ENCODE results near the gene C19orf67.
A peak's percentile ranks its signal among the peaks of the same experiment; 100 is the strongest.

C19orf67 gene

GRCh38 chr19:14093117-14093823 lies 7.7 kb upstream of the C19orf67 start:
- TF ChIP-seq, protein P1, sequence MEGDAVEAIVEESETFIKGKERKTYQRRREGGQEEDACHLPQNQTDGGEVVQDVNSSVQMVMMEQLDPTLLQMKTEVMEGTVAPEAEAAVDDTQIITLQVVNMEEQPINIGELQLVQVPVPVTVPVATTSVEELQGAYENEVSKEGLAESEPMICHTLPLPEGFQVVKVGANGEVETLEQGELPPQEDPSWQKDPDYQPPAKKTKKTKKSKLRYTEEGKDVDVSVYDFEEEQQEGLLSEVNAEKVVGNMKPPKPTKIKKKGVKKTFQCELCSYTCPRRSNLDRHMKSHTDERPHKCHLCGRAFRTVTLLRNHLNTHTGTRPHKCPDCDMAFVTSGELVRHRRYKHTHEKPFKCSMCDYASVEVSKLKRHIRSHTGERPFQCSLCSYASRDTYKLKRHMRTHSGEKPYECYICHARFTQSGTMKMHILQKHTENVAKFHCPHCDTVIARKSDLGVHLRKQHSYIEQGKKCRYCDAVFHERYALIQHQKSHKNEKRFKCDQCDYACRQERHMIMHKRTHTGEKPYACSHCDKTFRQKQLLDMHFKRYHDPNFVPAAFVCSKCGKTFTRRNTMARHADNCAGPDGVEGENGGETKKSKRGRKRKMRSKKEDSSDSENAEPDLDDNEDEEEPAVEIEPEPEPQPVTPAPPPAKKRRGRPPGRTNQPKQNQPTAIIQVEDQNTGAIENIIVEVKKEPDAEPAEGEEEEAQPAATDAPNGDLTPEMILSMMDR (IDR thresholded peaks at IDR 0.05; ENCODE audit: low read depth, low read length) = no peak
- TF ChIP-seq POLR2A (IDR thresholded peaks at IDR 0.05; ENCODE audit: extremely low read depth, insufficient read length) (no peak), MYC (IDR thresholded peaks at IDR 0.05; ENCODE audit: low read depth, low read length) (no peak)
- TF ChIP-seq, protein P2, sequence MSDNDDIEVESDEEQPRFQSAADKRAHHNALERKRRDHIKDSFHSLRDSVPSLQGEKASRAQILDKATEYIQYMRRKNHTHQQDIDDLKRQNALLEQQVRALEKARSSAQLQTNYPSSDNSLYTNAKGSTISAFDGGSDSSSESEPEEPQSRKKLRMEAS (IDR thresholded peaks at IDR 0.05; ENCODE audit: low read depth, low read length) = no peak
- DNase-seq (ENCODE audit: low read depth) = no peak
- no peak overlapping the region for H3K4me3 ChIP-seq (ENCODE audit: low read depth, low read length)

GRCh38 chr19:14091813-14092462 lies 6.4 kb upstream of the C19orf67 start:
- DNase-seq (ENCODE audit: low read depth) = peak; percentile 77
- peak overlapping the region; percentile 75 for H3K4me3 ChIP-seq (ENCODE audit: low read depth, low read length)
- no peak; the same call in 1 of the 2 replicates for TF ChIP-seq MYC (IDR thresholded peaks at IDR 0.05; ENCODE audit: low read depth, low read length)
- TF ChIP-seq, protein P1 (IDR thresholded peaks at IDR 0.05; ENCODE audit: low read depth, low read length) = peak; percentile 6

- TF ChIP-seq, protein P2 (IDR thresholded peaks at IDR 0.05; ENCODE audit: low read depth, low read length) = no peak
- TF ChIP-seq, protein P1 (IDR thresholded peaks at IDR 0.05; ENCODE audit: low read depth, low read length) = peak; percentile 2
- peak; percentile 71 for TF ChIP-seq POLR2A (IDR thresholded peaks at IDR 0.05; ENCODE audit: extremely low read depth, insufficient read length)
- TF ChIP-seq MYC (IDR thresholded peaks at IDR 0.05; ENCODE audit: low read depth, low read length) = no peak
- H3K4me3 ChIP-seq (ENCODE audit: low read depth, low read length) = peak overlapping the region; percentile 75
- peak; percentile 85 for DNase-seq (ENCODE audit: low read depth)
Observed at GRCh38 chr19:14091081-14091812, 5.7 kb upstream of the C19orf67 start.

DNA sequence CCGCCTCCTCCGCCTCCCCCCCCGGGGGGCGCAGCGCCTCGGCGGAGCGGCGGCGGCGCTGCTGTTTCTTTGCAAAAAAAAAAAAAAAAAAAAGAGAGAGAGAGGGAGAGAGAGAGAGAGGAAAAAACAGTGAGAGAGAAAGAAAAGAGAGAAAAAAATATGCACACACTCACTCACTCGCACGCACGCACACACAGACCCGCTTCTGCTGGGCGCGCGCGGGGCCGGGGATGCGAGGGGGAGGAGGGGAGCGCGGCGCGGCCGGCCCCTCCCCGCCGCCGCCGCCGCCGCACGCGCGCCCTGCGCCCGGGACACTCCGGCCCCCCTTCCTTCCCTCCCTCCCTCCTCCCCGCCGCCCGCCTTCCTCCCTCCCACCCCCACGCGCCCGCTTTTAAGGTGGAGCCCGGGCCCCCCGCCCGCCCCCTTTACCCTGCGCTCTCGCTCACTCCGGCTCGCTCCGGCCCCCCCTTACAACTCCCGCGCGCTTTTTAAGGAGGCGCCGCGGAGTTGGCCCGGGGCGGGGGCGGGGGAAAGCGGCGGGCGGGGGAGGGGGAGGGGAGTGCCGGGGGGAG lies 5.0 kb upstream of the C19orf67 start, which contains the start of gene SAMD1:
TSS of gene SAMD1 (minus strand) at position 243 of the 572 bp plus-strand sequence.
- DNase-seq (ENCODE audit: low read depth) = peak; percentile 94
- peak within 1 kb of the TSS; percentile 75 for H3K4me3 ChIP-seq (ENCODE audit: low read depth, low read length)
- TF ChIP-seq POLR2A (IDR thresholded peaks at IDR 0.05; ENCODE audit: extremely low read depth, insufficient read length) = no peak
- TF ChIP-seq, protein P2 (IDR thresholded peaks at IDR 0.05; ENCODE audit: low read depth, low read length) = no peak
- TF ChIP-seq MYC (IDR thresholded peaks at IDR 0.05; ENCODE audit: low read depth, low read length) = no peak
- TF ChIP-seq, protein P1 (IDR thresholded peaks at IDR 0.05; ENCODE audit: low read depth, low read length) = no peak

DNA sequence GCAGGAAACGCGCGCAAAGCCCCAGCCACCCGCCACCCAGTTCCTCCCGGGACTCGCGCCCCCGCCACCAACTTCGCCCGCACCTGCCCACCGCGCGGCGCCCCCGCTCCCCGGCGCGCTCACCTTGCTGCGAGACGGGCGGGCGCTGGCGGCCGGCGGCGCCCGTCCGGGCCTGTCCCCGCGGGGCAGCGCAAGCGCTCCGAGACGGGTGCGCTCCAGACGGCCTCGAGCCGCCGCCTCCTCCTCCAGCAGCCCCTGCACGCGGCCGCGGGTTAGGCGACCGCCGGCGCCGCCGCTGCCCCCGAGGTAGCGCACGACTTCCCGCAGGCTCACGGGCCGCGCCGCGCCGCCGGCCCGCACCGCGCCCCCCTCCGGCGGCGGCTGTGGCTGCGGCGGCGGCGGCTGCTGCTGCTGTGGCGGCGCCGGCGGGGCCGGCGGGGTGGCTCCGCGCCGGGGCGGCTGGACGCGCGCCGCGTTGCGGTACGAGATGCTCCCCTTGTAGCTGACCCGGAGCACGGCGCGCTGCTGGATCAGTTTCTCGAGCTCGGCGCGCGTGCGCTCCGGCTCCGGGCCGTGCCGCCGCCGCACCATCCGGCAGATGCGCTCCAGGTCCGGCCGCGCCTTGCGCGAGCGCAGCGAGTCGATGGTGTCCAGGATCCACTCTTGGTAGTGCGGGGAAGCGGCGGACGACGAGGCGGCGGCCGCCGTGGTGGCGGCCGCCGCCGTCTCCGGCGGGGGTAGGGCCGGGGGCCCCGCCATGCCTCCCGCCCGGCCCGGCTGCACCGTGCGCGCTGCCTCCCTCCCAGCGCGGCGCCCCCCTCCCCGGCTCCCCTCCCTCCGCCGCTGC lies 4.3 kb upstream of the C19orf67 start:
- peak overlapping the region; percentile 53 for H3K4me3 ChIP-seq (ENCODE audit: low read depth, low read length)
- TF ChIP-seq, protein P2 (IDR thresholded peaks at IDR 0.05; ENCODE audit: low read depth, low read length) = no peak
- no peak for TF ChIP-seq MYC (IDR thresholded peaks at IDR 0.05; ENCODE audit: low read depth, low read length)
- no peak for TF ChIP-seq POLR2A (IDR thresholded peaks at IDR 0.05; ENCODE audit: extremely low read depth, insufficient read length)
- peak; percentile 71 for DNase-seq (ENCODE audit: low read depth)
